Renal pelvis (tissue), 4 donors: ENCODE data around the gene C3orf52. TPM values are rescaled to one million over a fixed set of nuclear protein-coding genes. Genes with fewer than 3 reads are reported as not detected.

Source experiments
- DNase-seq: peaks from one replicate; pipeline ENCODE4 v3.0.0-alpha.2; 2013
- polyA plus RNA-seq, 3 donors: library from polyadenylated mRNA; unstranded; fragments of 120-200 nt; gene quantifications; one replicate each; pipeline ENCODE4 v1.2.1, GENCODE V29; 2013; ENCODE audit not compliant: insufficient read length in 3 of 3

Gene C3orf52
- polyA plus RNA-seq, 3 donors, result 4.9 to 6.8 (median 5.3) TPM

DNA sequence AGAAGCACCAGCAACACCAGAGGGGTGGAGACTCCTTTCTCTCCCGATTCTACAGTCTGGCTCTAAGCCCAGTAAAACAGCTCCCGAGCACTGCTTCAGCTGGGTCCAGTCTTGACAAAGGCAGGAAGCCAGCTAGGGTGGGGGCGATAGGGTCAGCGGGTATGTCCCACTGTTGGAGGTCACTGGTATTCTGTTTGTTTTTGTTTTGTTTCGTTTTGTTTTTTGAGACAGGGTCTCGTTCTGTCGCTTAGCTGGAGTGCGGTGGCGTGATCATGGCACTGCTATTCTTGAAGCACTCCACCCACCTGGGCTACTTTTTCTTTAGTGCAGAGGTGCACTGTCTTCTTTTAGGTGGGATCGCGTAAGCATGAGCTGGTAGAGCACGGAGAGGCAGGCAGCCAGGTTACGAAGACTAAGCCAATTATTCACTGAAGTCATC is 30.6 kb downstream of the C3orf52 start:
- no peak for DNase-seq

DNA sequence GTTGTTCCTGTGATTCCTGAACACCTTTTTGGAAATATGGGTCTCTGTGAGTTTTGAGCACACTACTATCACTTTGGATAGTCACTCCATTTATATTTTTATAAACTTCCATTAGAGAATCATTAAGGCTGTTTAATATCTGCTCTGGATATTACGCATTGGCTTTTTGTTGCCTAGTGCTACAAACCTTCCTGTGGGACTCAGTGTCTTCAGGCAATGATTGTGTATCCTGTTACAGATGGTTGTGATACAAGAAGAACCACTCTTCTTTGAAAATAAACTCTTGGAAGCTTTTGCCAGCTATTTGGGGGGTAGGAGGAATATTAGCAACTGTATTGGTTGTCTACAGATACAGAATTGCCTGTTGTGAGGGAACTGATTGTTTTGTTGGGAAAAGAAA is 31.2 kb downstream of the C3orf52 start:
- DNase-seq, result no peak

DNA sequence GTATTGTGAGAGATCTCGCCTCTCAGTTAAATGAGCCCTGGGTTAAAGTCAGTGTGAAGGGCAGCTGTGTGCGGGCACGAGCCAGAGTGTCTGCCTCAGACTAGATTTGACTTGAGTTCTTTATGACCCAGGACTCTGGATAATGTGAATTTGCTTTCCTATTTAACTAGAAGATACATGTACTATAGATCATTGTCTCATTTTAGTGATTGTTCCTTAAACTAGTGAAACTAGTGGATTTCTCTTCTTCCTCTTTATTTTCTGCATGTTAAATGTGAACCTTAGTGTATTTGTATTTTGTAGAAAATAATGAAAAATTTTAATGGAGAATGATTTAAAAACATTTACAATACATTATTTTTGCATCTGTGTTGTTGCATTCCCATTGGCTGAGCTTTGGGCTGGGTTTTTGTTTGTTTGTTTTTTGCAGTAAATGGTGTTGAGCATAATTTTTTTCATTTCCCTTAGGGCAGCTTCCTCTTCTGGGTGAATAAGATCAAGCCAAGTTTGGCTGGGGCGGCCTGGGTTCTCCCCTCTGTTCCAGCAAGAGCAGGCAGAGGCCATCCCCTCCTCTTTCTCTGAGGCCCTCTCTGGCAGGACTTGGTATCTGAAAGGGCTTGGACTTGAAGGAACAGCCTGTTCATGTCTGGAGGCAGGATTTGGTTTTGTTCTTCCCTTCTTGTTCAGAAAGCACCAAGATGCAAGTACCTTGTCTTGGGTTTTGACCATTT is 31.8 kb downstream of the C3orf52 start:
- no peak for DNase-seq

DNA sequence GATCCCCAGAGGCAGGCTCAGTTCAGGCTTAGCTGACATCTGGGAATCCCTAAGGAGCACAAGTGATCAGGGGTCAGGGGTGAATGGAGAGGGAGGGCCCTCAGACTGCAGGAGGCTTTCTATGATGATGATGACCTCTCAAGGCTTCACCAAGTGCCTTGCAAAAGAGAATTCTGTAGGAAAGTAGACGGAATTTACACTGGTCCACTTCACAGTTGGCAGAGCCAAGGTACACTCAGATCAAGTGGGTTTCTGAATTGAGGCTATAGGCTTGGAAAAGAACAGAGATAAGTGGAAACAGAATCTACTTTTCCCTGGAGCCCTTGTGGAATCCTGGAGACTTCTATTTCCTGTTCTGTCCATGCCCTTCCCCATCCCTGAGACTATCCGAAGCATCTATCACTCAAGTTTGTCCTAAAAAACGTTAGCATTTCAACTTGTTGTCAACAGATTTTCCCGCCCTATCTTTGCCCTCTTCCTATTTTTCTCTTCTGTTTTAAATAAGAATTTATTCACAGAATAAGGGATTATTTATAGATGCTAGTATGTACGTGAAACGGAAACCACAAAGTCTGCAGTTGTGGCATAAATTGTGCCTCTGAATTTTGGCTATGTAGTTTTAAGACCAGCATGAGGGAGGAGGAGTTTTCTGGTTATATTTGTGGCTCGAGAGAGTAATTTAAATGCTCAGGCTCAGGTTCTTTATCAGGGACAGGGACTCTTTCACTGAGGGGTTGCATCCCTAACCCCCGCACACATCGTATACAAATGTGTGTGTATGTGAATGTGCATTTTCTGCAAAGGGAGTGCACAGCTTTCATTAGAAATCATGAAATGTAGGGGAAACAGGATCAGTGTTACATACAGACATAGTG is 34.0 kb downstream of the C3orf52 start:
- no peak for DNase-seq

DNA sequence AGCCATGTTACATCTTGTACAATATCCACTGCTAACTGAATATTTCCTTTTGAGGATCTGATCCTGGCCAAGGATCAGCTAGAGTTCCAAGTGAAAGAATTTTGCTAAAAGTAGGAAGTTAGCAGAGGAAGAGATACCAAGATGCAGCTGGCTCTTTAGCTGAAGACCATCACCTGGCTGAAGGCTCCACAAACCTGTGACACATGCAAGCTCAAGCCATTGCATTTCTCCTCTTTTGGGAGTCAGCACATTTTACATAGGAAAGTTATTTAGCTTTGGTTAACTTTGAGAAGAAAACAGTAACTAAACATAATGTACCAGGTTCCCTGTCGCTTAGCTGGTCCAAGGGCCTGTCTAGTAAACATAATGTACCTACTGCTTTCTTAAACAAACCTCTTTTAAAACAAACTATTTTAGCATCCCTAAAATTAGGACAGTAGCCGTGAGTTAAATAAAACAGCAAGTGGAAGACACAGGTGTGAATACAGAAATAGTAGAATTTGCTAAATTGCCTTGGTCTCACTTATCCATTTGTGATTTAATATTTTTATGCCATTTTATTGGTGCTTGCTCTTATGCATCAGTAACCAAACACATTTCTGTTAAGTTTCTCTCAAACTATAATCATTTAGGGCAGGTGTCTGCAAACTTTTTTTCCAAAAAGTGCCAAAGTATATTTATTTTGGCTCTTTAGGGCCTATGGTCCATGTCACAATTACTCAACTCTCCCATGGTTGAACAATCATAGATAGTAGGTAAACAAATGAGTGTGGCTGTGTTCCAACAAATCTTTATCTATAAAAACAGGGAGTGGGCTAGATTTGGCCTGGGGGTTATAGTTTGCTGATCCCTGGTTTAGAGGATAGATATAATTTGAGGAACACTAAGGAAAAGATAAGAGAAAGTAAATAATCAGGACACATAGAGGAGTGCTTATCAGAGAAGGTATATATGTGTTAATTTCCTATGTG is 35.7 kb downstream of the C3orf52 start:
- DNase-seq, result no peak

DNA sequence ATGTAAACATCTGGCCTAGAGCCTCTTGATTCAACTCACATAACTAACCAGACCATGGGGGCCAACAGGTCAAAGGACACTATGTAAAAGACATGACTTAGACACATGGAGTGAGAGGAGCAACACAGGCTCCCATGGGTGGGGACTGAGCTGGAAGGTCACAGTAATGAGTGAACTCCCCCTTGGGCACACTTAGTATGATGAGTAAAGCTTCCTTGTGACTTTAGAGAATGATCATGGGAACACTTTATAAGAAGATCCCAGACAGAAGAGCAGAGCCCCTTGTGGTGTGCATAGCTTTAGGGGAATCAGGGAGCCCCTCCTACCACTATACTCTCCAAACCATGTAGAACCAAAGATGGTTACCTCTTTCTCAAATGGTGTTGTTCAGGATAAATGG is 36.7 kb downstream of the C3orf52 start:
- no peak for DNase-seq

DNA sequence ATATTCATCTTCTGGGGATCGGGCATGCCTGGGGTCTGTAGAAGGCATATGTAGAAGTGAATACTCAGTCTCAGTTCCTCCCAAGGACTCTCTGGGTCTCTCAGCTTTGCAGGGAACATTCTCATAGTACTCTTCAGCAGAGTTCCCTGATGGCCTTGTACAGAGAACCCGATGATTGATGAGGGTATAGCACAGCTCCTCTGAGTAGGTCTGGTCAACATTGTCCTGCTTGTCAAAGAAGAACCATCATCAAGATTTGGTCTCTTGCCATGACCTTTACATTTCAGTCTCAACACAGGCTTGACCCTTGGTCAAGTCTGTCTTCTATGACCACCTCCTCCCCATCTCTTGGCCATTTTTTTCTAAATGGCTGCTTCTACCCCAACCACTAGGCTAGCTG is 37.4 kb downstream of the C3orf52 start:
- DNase-seq, result no peak

DNA sequence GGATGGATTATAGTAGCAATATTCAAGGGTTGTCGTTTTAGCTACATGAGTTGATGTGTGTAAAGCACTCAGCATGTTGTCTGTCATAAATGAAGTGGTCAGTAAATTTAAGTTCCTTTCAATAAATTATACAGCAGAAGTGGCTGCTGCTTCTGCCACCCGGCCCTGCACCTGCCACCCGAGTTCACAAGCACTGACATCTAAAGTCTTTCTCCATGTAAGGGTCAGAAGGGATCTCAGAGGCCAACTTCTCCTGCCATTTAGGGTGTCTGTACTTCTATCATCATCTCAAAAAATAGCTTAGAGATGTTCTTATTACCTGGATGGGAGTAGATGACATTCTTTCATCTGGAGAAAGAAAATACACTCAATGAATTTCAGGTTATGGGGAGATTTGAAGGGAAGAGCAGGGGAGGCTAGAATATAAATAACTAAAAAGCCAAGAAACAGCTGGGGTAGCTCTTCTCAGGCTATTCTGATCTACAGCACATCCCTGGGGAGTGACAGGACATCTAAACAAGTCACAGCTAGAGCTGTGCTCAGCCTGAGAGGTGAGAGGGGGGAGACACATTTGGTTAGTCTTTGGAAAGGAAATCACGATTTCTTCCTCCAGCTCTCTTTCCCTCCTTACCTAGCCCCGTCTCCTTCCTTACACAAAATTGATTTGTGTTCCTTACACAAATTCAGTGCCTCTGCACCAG is 38.9 kb downstream of the C3orf52 start:
- no peak for DNase-seq

DNA sequence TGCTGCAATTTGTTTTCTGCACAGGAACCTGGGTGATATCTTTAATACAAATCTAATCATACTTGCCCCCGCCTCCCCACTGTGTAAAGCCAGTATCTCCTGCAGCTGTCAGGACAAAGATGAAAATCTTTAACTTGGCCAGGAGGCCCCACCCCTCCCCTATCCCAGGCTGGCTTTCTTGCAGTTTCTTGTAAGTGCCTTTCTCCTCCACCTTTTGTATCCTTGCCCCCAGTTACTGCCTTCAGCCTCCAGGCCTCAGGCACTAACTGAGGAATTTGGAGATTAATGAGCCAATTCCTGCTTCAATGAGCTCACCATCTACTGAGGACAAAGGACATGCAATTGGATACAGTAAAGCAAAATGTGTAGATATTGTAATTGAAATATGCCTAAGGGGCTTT is 40.3 kb downstream of the C3orf52 start:
- DNase-seq, result peak; percentile 81

DNA sequence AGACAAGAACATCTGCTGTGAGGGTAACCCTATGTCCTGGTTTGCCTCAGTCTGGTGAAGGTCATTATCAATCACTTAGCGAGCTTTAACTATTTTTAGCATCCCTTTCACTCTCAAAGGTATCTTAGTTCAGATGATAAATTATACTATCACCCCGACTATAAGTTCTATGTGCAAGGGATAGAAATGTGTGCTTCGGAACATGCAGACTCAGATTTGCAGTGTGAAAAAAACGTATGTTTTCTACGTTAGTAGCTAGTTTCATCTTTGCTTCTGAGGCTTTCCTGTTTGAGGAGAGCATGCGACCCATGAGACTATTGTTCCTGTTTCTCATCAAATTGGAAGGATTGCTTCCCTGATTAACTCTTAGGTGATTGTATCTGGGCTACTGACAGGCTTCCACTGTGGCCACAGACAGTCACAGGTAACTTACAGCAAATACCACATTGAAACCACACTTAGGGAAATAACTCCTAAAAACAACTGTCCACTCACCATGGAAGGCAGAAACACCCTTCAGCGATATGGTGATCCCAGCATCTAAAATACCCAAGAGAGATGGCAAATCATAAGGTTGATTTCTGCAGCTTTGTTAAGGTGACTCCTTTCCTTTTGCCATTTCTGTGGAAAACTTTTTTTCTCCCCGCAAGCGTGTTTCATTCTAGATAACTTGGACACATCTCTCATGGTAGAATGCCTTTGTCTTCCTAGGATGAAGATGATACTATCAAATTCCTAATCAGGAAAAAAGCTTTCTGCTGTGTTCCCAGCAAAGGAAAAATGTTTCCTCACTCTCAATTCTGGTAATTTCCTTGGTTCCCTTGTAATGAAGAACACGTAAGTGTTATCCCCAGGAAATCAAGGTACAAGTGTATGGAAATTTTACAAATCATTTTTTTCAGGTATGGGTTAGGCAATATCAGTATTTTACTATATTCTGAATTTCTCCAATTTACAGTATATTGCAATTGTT is 41.6 kb downstream of the C3orf52 start:
- DNase-seq, result no peak

DNA sequence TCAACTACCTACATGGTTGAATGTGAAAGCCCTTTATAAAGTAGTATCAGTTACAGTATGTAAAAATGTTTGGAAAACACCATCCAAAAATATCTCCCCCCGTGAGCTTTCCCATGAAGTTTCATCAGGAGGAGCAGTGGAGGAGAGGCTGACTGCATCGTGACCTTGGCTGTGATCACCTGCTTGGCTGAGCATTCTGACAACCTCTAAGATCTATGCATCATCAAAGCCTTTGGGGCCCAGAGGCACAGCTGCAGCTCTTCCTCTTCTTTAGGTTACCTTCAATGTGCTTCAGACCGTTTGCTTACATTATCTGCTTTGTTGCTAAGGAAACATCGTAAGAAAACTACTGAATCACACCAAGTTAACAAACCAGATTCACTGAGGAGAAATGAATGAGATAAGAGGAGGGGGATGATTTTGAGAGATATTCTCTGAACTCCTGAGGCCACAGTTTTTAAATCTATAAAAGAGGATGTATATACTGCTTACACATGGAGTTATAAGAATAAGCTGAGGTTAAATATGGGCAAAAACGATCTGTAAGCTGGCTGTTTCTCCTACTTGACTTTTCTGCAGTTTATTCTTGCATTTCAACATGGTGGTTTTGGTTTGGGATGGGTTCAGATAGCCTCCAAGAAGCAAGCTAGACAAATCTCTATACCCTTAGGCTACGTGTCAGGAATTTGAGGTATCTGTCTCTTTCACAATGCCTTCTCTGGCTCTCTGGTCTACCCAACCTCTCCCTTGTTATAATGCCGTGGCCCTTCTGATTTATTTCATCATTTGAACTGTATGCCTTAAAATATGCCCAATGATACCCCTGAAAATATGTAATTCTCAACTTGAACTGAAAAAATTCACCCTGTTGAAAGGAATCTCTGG is 42.9 kb downstream of the C3orf52 start:
- DNase-seq, result peak; percentile 44

DNA sequence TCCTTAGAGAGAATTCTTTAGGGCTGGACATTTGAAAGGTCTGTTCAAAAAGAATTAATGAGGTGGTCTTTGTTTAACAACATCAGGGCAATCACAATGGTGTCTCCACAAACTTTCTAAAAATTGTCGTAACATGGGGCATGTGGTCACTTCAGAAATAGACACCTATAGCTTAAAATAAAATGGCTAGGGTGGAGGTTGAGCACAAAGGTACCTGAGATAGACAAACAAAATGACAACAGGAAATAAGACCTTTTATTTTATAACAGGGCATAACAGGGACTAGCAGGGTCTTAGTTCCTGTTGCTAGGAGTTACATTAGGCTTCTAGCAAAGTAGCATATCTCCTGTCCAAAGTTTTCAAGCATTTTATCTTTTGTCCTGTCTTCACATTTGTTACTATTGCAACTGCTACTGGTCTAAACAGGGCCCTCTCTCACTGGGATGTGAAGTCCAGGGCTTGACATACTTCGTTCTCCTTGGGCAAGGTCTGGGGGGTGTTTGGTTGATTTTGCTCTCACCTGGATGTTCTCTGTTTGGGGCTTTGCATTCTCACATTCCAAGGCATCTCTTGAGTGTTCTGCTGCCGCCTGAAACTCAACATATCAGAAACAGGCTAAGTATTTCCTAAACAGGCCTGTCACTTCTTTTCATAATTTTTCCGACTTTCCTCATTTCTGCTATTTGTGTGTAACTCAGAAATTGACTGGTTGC is 43.9 kb downstream of the C3orf52 start:
- no peak for DNase-seq

DNA sequence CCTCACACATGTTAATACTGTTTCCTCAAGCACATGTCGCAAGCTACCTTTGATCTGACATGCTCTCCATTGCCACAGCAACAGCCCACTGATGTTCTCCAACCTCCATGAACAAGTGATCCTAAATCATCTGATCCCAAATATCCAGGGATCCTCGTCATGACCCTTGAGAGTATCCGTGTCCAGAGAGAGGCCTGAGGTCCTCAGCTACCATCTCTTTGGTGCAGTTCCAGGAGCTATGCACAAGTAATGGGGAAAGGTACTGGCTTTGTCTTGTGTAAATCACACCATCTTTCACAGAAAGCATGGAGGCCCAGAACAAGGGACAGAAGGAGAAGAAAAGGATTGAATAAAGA is 44.4 kb downstream of the C3orf52 start:
- DNase-seq, result no peak

DNA sequence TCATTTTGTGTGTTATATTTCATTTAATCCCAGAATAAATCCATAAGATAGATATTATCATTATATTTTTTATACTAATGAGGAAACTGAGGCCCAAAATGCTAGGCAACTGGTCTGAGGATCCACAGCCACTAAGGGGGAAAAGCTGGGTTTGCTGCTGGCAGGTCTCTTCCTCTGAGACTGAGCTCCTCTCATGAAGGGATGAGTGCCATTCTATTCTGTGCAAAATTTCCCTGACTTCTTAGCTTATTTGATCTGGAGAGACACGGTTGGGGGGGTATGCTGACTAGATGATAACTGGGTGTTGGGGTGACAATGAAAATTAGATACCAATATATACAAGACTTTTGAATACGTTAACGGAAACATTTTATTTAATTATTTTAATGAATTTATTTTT is 44.9 kb downstream of the C3orf52 start:
- no peak for DNase-seq

DNA sequence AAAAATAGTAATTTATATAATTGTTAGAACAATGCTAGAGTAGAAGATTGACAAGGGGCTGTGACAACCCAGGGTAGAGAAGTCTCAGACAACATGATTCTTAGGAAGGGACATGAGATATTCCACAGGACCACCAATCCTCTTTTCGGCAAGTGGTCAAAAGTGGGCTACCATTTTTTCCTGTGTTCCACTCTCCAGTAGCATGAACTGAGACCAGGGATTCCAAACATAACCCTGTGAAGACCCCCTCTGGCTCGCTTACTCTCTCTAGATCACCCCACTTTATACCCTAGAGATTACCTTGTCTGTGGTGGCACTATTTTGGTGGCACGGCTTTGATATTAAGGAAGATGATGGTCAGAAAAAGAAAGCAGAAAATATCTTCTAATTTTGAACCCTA is 45.9 kb downstream of the C3orf52 start:
- DNase-seq, result no peak

DNA sequence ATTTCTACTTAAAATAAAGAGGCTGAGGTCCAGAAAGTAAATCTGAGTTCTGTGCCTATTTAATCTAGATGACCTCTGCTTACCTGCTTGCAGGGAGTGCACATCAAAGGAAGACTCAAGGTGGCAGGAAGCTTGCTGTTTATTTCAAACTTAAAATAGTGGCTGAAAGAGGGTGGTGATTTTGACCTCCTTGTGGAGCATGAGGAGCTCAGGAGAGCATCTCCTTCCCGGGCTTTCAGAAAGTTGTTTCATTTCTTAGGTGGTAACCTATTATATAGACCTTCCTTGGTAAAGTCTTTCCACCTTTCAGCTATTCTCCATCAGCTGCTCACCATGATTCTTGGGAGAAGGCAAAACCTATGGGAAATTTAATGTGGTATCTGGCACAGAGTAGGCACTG is 46.4 kb downstream of the C3orf52 start:
- no peak for DNase-seq

DNA sequence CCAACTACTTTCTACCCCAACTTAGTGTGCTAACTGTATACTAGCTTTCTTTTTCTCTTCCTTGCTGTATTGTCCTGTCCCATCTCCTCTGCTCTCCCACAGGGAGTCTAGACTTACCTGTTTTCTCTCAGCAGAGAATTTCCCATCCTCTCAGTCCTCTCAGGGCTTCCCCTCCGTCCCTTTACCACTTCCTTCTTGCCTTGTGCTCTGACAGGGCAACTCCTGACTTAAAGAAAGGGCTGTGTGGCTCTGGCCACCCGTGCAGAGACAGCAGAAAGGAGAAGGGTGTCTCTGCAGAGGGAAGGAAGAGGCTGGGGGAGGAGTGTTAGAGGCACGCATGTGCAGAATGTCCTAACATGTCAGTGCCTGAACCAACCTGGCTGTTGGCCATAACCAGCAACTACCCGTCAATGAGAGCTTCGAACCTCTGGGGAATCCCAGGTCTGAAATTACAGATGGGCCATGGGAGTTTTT is 46.8 kb downstream of the C3orf52 start, which contains the start of gene GCSAM:
Gene GCSAM (minus strand): TSS at position 274 of the 474 bp plus-strand sequence. CDS start 128 bp downstream, at position 146.
- DNase-seq, result no peak
